Measurements from ENCODE around the gene MCU.
A peak's percentile ranks its signal among the peaks of the same experiment; 100 is the strongest.
"Not testable (repeated sequence)": the region's sequence is repeated elsewhere in the genome, so short reads cannot be mapped to it uniquely, and the experiment has no call there.

MCU gene

DNA sequence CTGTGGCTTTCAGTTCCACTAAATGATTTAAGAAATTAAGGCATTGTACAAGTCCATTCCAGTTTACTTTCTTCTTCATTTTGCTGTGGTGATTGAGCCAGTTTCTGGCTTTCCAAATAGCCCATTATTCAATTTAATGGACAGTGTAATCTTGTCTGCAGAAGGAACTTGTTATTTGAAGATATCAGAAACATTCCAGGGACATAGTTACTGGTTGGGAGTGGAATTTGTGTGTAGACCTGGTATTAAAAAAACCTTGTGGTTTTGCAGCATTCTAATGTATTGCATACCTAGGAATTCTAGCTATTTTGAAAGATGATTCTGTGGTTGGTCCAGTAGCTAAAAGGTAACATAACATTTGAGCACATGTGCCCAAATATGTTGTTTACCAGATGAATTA lies 72.2 kb downstream of the MCU start:
- no peak for DNase-seq

- DNase-seq = no peak
These were observed 73.3 kb downstream of the MCU start for GRCh38 chr10:72765051-72765745.

DNA sequence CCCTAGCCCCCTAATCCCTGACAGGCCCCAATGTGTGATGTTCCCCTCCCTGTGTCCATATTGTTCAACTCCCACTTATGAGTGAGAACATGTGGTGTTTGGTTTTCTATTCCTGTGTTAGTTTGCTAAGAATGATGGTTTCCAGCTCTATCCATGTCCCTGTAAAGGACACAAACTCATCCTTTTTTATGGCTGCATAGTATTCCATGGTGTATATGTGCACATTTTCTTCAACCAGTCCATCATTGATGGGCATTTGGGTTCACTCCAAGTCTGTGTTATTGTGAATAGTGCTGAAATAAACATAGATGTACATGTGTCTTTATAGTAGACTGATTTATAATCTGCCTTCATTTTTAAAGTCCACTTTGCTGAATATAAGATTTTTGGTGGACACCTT lies 79.3 kb downstream of the MCU start:
- DNase-seq = not testable (repeated sequence)

DNA sequence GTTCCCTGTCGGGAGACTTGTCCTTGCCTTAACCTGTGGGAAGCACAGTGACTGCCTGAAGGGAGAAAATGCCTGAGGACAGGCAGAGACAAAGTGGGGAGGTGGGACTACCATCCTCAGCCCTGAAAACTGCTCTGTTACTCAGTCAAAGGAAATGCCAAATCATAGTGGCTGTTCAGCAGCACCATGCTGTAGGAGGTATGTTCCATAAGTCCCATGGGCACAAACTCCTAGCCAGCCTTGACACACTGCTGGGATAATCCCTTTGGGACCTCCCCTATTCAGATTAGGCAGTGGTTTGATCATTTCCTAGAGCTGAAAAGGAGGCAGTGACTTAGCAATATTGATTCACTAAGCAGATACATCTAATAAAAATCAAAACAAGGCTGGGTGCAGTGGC lies 80.1 kb downstream of the MCU start:
- DNase-seq = no peak

DNA sequence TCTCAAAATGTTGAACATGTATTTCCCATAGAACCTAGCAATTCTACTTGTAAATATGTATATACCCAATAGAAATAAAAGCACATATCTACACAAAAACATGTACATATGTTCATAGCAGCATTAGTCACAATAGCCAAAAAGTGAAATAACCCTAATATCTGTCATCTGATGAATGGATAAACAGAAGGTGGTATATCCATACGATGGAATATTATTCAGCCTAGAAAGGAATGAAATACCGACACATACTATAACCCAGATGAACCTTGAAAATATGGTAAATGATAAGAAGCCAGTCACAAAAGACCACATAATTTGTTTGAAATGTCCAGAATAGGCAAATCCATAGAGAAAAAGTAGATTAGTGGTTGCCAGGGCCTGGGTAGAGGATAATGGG lies 87.9 kb downstream of the MCU start:
- no peak for DNase-seq

- DNase-seq = no peak
These were observed 90.8 kb downstream of the MCU start for GRCh38 chr10:72782649-72783330.

DNA sequence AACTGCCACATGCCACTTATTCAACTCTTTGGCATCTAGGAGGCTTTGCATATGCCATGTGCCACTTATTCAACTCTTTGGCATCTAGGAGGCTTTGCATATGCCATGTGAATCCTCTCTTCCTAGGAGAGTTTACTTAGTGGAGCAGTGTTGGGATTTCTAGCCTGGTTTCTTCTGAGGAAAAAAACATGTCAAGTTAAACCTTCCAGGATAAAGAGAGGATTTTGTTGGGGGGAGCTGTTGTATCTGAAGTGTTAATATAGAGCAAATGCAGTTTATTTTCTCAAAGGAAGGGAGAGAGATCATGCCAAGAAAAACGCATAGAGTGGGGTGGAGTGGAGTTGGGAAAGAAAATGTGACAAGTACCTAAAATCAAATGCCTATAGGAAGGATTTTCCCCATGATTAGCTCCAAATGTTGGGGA lies 91.5 kb downstream of the MCU start:
- DNase-seq = no peak

DNA sequence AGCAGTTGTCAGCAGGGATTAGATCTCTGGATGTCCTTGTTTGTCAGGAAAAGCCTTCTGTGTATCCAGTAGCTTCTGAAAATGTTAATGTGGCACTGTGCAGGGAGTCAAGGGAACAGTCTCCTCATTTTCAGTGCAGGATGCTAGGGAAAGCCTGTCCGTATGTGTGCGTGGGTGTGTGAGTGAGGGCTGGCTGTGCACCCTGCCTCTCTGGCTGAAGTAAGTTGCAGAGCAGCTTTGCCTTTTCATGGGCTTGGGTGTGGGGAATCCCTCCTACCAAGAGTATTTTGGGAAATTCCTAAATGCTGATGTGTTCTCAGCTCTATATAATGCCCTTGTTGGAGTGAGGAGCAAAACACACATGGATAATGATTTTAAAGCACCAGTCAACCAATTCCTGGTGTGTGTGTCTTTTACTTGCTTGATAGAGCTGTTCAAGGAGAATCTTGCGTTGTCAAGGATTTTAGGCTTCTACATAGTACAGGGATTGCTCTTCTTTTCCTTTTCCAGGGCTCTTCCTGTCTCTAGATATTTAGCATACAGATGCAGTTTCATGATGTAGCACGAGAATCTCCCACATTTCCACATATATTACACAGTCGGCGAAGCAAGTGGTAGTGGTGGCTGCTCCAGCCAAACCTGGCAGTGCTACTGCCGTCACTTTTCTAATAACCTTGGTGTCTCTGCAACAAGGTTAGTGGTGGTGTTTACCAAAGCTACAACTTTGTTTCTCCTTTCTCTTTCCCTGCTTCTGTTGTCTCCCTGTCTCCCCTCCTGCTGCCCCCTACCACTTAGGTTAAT lies 92.8 kb downstream of the MCU start:
- no peak for DNase-seq

DNA sequence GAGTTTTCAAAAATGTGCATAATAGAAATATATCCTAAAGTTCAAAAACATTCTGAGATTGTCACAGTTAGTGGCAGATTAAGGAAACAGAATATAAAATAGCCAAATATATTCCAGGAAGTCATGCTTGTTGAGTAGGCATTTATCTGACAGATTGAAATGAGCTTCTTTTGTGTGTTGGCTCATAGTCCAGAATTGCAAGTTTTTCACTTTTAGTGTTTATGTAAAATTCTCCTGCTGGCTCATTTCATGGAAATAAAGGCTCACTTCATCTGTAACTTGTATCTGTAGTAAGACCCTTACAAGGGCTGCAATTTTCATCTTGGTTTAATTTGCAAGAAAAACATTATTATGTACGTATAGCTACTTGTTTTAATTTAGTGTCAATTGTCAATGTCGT lies 93.5 kb downstream of the MCU start:
- no peak for DNase-seq

DNA sequence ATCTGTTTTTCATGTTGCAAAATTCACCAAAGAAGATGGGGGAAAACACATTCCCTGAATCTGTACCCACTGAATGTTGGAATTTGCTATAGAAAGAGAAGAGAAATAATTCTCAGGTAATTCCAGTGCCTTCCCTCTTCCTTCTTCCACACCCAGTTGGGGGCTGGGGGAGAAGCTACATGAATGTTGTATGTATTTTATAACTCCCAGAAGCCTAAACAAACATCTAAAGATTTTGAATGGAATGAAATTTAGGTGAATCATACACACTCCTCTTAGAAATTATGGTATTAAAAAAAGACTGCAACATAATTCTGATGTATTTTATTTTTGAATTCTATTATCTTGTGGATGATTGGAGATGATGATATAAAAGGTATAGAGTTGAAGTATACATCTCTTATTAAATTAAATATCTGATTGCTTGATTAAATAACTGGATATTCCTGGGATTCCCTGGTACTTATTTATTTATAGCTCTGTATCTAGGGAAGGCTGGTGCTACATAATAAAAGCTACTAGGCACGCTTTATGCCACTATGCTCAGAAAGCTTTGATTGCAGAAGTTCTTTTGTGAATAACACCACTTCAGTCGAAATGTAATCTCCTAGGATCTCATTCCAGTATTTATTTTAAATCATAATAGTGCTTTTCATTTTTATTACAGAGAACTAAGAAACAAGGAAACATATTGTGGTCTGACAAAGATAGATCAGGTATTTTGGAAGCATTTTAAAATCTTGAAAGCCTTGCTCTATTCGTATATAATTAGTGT lies 98.5 kb downstream of the MCU start:
- no peak for DNase-seq

- no peak for DNase-seq
These were observed 100.3 kb downstream of the MCU start for GRCh38 chr10:72792288-72792687.

DNA sequence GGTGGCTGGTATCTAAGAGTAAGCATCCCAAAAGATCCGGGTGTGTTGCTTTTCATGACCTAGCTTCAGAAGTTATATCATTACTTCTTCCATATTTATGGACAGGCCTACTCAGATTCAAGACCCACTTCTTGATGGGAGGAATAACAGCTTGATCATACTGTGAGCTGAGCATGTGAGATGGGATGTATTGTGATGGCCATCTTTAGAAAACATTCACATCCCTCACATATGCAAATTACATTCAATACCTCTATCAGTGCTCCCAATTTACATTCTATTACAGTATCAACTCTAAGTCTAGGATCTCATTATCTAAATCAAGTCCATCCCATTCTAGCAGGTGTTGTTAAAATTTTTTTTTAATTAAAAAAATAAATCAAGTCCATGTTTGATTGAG lies 101.8 kb downstream of the MCU start:
- DNase-seq = no peak

- no peak for DNase-seq
These were observed 102.3 kb downstream of the MCU start for GRCh38 chr10:72794260-72794659.

GRCh38 chr10:72796042-72796441 lies 104.1 kb downstream of the MCU start:
- DNase-seq = no peak

DNA sequence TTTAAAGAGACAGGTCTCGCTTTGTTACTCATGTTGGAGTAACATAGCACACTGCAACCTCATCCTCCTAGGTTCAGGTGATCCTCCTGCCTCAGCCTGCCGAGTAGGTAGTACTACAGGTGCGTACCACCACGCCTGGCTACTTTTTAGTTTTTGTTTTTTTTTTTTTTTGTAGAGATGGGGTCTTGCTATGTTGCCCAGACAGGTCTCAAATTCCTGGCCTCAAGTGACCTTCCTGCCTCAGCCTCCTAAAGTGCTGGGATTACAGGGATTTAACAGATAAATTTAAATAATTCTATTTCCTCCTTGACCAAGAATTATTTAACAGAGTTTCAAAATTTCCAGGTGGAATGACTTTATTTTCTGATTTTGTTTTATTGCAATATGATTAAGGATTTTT lies 104.6 kb downstream of the MCU start:
- no peak for DNase-seq

- DNase-seq = no peak
These were observed 108.2 kb downstream of the MCU start for GRCh38 chr10:72800000-72800740.

- no peak for DNase-seq
These were observed 108.8 kb downstream of the MCU start for GRCh38 chr10:72800741-72801092.

DNA sequence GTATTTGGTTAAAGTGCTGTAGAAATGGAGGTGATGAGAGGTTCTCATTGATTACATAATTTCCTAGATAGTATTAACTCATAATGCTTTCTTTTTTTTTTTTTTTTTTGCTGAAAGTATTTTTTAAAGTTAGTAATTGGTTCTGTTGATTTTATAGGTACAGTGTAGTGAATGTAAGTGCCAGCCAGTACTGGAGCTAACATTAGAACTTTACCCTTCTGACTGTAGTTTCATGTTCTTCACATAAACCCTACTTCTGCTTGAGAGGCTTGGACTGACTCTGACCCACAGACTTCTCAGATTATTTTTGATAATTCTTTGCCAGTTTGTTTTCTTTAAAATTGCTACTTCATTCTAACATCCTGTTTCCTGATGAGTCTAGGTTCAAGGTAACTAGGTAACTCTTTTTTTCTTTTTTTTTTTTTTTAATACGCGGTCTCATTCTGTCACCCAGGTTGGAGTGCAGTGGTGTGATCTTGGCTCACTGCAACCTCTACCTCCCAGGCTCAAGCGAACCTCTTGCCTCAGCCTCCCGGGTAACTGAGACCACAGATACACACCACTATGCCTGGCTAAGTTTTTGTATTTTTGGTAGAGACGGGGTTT lies 109.4 kb downstream of the MCU start:
- DNase-seq = peak in 1 of 2 donors; percentile 10

- DNase-seq = no peak
These were observed 110.4 kb downstream of the MCU start for GRCh38 chr10:72802332-72802731.

DNA sequence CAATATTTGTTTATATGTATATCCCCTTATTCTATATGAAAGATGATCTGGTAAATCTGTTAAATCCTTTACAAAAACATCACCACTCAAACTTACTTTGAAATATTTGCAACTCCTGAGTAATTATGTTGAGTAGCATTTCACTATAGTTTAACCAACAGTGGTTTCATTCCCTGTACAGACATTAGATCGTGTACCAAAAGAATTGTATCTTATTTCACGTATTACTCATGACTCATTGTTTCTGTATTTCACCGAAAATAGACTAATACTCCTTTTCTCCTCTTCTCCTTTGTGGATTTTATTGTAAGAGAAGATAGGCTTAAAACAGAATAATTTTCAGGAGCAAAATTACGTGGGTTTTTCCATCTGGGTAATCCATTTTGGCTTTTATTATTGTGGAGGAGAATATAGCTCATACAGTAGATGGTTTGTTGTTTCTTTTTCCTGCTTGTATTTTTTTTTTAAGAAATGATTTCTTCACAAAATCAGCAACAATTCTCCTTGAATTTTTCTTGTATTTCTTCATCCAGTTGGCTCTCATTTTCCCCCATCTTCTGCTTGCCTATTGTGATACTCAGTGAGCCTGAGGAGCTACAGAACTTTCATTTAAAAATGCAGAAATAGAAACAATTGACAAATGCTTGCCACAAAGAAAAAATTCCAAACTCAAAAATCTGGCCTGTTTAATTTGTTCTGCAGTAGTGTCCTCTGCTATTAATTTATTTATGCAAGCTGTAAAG lies 111.0 kb downstream of the MCU start:
- DNase-seq = no peak

DNA sequence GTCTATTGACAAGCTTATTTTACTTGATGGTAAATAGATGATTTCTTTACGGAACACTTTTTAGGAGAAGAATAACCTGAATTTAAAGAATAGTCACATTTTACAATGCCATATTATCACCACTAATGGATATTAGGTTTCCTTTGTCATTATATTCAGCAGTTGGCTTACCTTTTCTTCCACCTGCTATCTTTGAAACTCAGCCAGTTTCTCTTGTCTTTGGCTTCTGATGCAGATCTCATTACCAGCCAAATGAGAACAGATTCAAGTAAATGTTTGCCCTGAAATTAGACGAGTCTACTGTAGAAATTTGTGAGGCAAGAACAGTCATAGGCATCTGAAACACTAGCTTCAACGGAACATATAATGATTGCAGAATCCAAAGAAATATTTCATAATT lies 116.1 kb downstream of the MCU start:
- DNase-seq = no peak

Data from CD4-positive, alpha-beta T cell treated with Interleukin-4 for 1 hour (primary cell).